GM21723 (cell line): Measurements from ENCODE around the gene REG4.
"Not testable (repeated sequence)": the region's sequence is repeated elsewhere in the genome, so short reads cannot be mapped to it uniquely, and the experiment has no call there.

Source experiments
- ATAC-seq: cut with Tn5 transposase; IDR thresholded peaks from one replicate; pipeline ENCODE4 v1.9.1; 2021; ENCODE audit warnings: mild to moderate bottlenecking, moderate library complexity; ENCODE audit not compliant: unreplicated experiment

Gene REG4

GRCh38 chr1:119808972-119809550 is 2.2 kb downstream of the REG4 start:
- peak; percentile 88 for ATAC-seq

- no peak for ATAC-seq
These were observed 2.8 kb downstream of the REG4 start for GRCh38 chr1:119808491-119808890.

- no peak for ATAC-seq
These were observed 4.8 kb downstream of the REG4 start for GRCh38 chr1:119806489-119806888.

- ATAC-seq, result no peak
These were observed 5.5 kb downstream of the REG4 start for GRCh38 chr1:119805746-119806145.

GRCh38 chr1:119805247-119805646 is 6.0 kb downstream of the REG4 start:
- ATAC-seq, result no peak

GRCh38 chr1:119799599-119800177 is 11.6 kb downstream of the REG4 start:
- ATAC-seq, result no peak

GRCh38 chr1:119799003-119799402 is 12.3 kb downstream of the REG4 start:
- ATAC-seq, result no peak

GRCh38 chr1:119797606-119798005 is 13.7 kb downstream of the REG4 start:
- no peak for ATAC-seq

GRCh38 chr1:119797162-119797561 is 14.1 kb downstream of the REG4 start:
- no peak for ATAC-seq

GRCh38 chr1:119795261-119796200 is 15.7 kb downstream of the REG4 start:
- no peak for ATAC-seq

- no peak for ATAC-seq
These were observed 16.4 kb downstream of the REG4 start for GRCh38 chr1:119794876-119795240.

- no peak for ATAC-seq
These were observed 16.9 kb downstream of the REG4 start for GRCh38 chr1:119794230-119794875.

- no peak for ATAC-seq
These were observed 19.9 kb downstream of the REG4 start for GRCh38 chr1:119791377-119791776.

- no peak for ATAC-seq
These were observed 20.6 kb downstream of the REG4 start for GRCh38 chr1:119790451-119791198.

GRCh38 chr1:119787776-119788175 is 23.5 kb downstream of the REG4 start:
- no peak for ATAC-seq

- not testable (repeated sequence) for ATAC-seq
These were observed 24.7 kb downstream of the REG4 start for GRCh38 chr1:119786473-119787050.

GRCh38 chr1:119786046-119786445 is 25.2 kb downstream of the REG4 start:
- not testable (repeated sequence) for ATAC-seq

- ATAC-seq, result no peak
These were observed 27.0 kb downstream of the REG4 start for GRCh38 chr1:119784191-119784781.

GRCh38 chr1:119783354-119784185 is 27.7 kb downstream of the REG4 start:
- no peak for ATAC-seq
